Sigmoid colon (tissue), 4 donors: ENCODE results near the gene GDPGP1.

ENCODE experiments used
- CTCF ChIP-seq, 4 experiments: fragments of 450-650 bp in 3 of 4; fragments of 200-600 bp in 1 of 4; IDR thresholded peaks; one replicate each; pipeline ENCODE4 v1.5.1; 2016 to 2019; ENCODE audit warnings: antibody characterized with exemption in 4 of 4, mild to moderate bottlenecking in 3 of 4, moderate library complexity in 2 of 4
- POLR2A ChIP-seq, 2 donors: fragments of 450-650 bp; IDR thresholded peaks; one replicate each; pipeline ENCODE4 v1.6.1; 2016; ENCODE audit warnings: antibody characterized with exemption in 2 of 2, mild to moderate bottlenecking in 2 of 2, moderate library complexity in 2 of 2
- POLR2AphosphoS5 ChIP-seq, 4 donors: sonication (generic); formaldehyde crosslinking; IDR thresholded peaks; one replicate each; pipeline ENCODE4 v1.6.1; 2017; ENCODE audit warnings: antibody characterized with exemption in 4 of 4

GRCh38 chr15:90232941-90233386 lies 1.0 kb upstream of the GDPGP1 start:
- peak in 2 of 4 experiments; percentile 41 to 50 for TF ChIP-seq CTCF (IDR thresholded peaks at IDR 0.05)
- no peak for TF ChIP-seq POLR2AphosphoS5 (IDR thresholded peaks at IDR 0.05)
- no peak for TF ChIP-seq POLR2A (IDR thresholded peaks at IDR 0.05)
